NCI-H2196 treated with DMSO at 0.1 percent for 48 hours (cell line): ENCODE data around the gene PRSS48.
"Not testable (repeated sequence)": the region's sequence is repeated elsewhere in the genome, so short reads cannot be mapped to it uniquely, and the experiment has no call there.

ENCODE experiments used
- DNase-seq: peaks from one replicate; lab custom pipeline; 2025; ENCODE audit not compliant: unreplicated experiment; lab: John Stamatoyannopoulos, UW

PRSS48 gene

GRCh38 chr4:151260526-151260925 is 16.4 kb upstream of the PRSS48 start:
- no peak for DNase-seq

DNA sequence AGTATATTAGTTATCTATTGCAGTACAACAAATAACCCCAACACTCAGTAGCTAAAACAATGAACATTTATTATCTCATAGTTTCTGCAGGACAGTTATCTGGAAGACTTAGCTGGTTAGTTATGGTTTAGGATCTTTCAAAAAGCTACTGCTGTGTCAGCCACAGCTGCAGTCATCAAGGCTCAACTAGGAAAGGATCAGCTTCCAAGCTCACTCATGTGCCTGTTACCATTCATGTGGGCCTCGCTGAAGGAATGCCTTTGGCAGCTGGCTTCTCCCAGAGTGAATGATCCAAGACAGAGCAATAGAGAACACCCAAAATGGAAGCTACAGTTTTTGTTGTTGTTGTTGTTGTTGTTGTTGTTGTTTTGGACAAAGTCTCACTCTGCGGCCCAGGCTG is 13.5 kb upstream of the PRSS48 start:
- DNase-seq, result no peak

- DNase-seq, result no peak
Observed at GRCh38 chr4:151266497-151266896, 10.5 kb upstream of the PRSS48 start.

DNA sequence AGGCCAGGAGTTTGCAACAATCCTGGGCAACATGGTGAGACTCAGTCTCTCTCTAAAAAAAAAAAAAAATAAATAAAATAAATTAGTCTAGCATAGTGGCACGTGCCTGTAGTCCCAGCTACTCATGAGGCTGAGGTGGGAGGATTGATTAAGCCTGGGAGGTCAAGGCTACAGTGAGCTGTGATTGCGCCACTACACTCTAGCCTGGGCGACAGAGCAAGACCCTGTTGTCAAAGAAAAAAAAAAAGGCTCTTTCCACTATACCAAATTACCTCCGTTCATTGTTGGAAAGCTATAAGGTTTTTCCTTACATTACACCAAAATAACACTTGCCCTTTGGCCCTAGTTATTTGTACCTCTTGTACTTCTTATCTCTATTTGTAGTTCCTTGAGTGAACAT is 9.9 kb upstream of the PRSS48 start:
- DNase-seq, result no peak

DNA sequence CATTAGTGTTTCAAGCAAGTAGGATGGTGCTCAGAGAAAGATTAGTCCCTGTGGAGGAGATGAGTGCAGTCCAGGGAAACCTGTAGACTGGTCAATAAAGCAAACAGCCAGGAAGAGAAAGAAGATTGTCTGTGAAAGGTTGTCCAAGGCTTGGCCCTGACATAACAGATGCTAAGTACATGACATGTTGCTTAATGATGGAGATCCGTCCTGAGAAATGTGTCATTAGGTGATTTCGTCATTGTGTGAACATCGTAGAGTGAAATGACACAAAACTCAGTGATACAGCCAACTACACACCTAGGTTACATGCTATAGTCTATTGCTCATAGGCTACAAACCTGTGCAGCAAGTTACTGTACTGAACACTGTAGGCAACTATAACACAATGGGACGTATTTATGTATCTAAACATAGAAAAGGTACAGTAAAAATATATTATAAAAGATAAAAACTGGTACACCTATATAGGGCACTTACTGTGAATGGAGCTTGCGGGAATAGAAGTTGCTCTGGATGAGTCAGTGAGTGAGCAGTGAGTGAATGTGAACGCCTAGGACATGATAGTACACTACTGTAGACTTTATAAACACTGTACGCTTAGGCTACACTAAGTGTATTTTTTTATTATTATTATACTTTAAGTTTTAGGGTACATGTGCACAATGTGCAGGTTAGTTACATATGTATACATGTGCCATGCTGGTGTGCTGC is 9.0 kb upstream of the PRSS48 start:
- no peak for DNase-seq

- not testable (repeated sequence) for DNase-seq
Observed at GRCh38 chr4:151268905-151269304, 8.1 kb upstream of the PRSS48 start.

DNA sequence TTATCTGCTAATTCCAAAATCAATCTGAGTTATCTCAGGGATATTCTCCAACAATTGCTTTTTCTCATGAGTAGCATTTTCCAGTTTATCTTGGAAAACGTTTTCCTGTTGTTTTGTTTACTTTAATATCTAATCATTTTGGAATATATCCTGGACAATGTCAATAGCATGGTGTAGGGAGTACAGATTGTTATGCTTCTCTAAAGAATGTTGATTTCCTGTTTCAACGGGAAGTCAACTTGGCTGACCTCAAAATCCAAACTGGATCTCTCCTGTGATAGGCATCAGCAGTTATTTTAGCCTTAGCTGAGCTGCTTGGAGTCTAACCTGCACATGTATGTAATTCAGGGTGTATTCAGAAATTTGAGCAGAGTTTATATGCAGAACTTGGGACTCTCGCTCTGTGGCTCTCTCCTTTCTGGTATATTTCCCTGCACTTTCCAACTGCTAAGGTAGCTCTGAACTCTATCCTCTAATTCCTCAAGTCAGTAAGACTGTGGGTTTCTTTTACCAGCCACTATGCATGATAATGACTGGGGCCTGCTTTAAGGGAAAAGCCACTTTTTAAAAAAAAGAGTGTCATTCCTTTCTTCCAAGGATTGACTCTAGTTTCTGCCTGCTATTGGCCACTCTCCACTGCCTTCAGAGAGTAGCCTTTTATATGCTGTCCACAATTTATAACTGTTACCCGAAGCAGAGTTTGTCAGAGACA is 7.7 kb downstream of the PRSS48 start:
- no peak for DNase-seq

DNA sequence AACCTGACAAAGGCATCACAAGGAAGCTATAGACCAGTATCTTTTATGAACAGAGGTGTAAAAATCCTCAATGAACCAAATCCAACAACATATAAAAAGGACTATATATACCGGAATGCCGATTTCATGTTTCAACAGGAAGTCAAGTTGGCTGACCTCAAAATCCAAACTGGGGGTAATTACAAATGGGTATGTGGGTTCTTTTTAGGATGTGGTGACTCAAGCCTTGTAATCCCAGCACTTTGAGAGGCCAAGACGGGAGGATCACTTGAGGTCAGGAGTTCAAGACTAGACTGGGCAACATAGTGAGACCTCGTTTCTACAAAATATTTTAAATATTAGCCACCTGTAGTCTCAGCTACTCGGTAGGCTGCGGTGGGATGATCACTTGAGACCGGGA is 10.4 kb downstream of the PRSS48 start:
- DNase-seq, result no peak

DNA sequence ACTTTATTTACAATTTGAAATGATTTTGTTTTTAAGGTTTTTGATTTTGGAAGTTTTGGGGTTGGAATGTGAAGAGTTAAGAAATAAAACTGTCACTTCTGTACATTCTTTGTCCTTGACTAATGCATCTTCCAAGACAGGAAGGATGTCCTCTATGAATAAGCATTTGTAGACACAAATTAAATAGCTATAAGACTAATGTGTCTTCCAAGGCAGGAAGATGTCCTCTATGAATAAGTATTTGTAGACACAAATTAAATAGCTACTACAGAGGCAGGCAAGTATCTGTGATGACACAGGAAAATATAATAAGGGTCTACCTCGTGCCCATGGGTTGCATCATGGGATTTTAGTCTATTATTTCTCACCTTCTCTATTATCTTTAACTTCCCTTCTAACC is 14.5 kb downstream of the PRSS48 start:
- no peak for DNase-seq

GRCh38 chr4:151292038-151292437 is 15.1 kb downstream of the PRSS48 start:
- DNase-seq, result no peak

GRCh38 chr4:151294833-151295496 is 18.0 kb downstream of the PRSS48 start:
- no peak for DNase-seq

- no peak for DNase-seq
Observed at GRCh38 chr4:151296227-151296626, 19.3 kb downstream of the PRSS48 start.

DNA sequence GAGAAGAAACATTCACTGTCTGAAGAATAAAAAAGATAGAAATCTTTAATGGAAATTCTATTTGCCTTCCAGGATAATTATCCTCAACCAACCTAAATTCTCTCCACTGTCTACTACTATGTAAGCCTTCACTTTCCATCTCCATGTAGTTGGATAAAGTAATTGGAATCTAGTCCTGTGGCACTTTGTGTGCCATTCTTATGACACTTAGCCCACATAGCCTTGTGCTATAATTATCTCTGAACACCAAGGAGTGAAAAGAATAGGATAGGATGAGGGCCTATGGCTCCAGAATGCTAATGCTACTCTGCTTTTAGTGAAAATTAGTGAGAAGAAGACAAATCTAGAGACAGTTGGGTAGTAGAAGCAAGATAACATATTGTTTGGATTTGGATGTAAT is 20.2 kb downstream of the PRSS48 start:
- DNase-seq, result no peak

GRCh38 chr4:151302432-151302831 is 25.5 kb downstream of the PRSS48 start:
- no peak for DNase-seq

- no peak for DNase-seq
Observed at GRCh38 chr4:151304226-151304625, 27.3 kb downstream of the PRSS48 start.

DNA sequence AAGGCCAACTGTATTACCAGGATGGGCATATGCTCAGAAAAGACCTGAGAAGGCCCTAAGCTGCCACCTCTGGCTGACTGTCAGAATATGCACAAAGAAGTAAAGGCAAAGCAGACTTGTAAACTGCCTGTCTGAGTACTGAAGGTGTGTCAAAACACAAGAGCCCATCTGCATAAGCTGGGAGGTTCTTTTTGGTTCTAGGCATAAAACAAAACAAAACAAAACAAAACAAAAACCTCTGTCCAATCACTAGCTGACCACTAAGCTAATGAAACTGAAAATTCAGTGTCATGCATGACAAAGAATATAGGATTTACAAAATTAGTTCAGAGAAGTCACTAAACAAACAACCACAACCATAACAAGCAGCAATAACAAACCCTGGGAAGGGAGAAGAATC is 27.8 kb downstream of the PRSS48 start:
- no peak for DNase-seq

- DNase-seq, result no peak
Observed at GRCh38 chr4:151310124-151310728, 33.3 kb downstream of the PRSS48 start.

DNA sequence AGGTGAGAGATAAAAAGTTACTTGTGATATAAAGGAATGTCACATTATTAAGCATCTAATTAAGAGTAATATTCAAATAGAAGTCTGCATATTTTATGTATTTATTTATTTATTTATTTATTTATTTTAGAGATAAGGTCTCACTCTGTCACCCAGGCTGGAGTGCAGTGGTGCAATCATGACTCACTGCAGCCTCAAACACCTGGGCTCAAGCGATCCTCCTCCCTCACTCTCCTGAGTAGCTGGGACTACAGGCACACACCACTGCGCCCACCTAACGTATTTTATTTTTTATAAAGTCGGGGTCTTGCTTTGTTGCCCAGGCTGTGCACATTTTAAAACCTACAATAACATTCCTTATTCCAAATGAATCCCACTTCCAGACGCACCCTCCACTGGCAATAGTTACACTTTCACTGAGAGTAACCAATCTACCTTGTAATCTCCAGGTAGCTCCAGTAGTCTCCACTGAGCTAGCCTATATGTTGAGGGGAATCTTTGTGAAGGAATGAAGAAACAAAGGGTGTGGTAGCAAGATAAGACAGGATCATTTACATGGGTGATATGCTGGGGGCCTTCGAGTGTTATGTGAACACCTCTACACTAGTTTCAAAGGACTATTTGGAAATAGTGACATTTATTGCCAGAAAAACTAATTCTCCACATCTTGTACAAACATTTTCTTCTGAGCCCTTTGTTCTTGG is 36.5 kb downstream of the PRSS48 start:
- no peak for DNase-seq

DNA sequence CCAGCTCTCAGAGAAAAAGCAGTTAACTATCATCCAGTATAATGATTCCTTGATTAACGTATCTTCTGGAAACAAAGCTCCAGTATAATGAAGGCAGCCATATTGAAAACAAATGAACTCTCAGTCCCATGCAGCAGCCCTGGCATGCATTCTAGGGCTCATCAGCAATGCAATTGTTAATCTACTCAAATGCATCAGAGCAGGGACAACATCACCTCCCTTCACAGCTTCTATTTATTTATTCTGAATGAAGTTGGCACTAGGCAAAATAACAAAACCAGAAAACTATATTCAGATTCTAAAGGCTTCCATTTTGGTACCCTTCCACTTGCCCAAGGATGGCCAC is 37.0 kb downstream of the PRSS48 start:
- no peak for DNase-seq

- no peak for DNase-seq
Observed at GRCh38 chr4:151314479-151314878, 37.5 kb downstream of the PRSS48 start.

DNA sequence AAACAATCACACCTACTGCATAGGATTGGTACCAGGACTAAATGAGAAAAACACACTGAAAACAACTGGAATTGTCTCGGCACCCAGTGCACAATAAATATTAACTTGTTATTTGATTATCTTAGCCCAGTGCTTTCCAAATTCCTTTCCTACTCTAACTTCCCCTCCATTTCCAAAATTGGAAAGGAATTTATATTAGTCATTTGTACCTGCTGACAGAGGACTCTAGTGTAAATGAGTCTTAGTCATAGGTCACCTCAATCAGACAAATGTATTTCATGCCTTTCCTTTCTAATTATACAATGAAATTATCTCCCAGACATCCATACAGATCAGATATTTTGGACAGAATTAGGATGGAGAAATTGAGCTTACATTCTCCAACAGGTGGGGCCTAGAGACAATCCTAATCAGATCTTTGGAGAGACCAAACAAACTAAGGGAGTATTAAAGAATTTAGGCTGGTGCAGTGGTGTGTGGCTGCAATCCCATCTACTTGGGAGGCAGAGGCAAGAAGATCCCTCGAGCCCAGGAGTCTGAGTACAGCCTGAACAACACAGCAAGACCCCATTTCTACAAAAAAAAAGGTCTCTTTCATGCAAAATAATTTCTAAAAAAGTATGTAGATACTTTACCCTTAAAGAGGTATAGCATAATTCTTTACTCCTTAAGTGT is 38.4 kb downstream of the PRSS48 start:
- no peak for DNase-seq
